GM18907 (cell line): ENCODE data around the gene ZFAND3.
"Not testable (repeated sequence)": the region's sequence is repeated elsewhere in the genome, so short reads cannot be mapped to it uniquely, and the experiment has no call there.

Experiments
- ATAC-seq: cut with Tn5 transposase; IDR thresholded peaks from one replicate; pipeline ENCODE4 v1.9.1; 2021; ENCODE audit warnings: mild to moderate bottlenecking, moderate library complexity; ENCODE audit not compliant: unreplicated experiment

The ZFAND3 gene

DNA sequence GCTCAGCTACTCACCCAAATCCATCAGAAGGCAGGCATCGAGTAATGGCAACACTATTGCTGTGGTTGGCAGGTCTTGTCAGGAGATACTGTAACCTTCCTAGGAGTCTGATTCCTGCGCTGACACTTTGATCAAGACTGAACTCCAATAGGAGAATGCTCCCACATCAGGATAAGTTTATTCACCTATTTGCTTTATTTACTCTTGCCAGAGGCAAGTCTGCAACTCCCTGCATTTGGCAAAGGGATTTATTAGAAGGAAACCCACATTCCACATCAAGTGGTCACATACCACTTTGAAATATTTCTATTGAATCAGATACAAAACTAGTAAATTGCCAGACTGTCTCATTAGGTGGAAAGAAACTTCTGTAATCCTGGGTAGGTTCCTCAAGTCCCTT, 43.5 kb downstream of the ZFAND3 start:
- ATAC-seq: no peak

DNA sequence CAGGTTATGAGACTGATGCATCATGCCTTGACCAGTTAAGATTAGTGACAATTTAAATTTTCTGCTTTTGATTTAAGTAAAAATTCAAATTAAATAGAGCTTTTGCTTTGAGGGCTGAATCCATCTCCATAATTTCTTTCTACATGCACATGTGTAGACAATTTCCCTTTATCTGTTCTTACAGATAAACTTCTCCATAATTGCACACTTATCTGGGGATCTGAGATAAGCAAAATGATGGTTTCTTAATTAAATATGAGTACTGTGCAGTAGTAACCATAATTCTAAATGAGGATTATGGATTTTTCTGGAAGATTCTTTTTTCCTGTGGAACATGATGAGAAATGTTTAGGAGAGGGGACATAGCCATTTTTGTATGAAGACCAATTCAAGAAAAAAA, 44.7 kb downstream of the ZFAND3 start:
- no peak for ATAC-seq

DNA sequence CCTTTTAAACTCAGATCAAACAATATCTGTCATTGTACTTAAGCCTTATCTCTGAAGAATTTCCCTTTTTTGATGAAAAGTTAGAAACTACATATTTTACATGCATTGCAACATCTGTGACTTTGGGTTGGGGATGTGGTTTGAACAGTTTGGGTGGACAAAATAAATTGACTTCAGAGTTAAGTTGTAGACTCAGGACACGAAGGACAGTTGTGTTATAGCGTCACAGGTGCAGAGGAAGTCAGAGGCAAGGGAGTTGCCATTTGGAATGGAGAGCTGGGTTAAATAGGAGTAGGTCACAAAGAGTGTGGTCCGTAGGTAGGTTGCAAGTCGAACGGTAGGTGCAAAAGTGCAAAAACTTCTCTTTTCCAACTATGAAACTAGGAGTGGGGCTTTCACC, 46.0 kb downstream of the ZFAND3 start:
- no peak for ATAC-seq

DNA sequence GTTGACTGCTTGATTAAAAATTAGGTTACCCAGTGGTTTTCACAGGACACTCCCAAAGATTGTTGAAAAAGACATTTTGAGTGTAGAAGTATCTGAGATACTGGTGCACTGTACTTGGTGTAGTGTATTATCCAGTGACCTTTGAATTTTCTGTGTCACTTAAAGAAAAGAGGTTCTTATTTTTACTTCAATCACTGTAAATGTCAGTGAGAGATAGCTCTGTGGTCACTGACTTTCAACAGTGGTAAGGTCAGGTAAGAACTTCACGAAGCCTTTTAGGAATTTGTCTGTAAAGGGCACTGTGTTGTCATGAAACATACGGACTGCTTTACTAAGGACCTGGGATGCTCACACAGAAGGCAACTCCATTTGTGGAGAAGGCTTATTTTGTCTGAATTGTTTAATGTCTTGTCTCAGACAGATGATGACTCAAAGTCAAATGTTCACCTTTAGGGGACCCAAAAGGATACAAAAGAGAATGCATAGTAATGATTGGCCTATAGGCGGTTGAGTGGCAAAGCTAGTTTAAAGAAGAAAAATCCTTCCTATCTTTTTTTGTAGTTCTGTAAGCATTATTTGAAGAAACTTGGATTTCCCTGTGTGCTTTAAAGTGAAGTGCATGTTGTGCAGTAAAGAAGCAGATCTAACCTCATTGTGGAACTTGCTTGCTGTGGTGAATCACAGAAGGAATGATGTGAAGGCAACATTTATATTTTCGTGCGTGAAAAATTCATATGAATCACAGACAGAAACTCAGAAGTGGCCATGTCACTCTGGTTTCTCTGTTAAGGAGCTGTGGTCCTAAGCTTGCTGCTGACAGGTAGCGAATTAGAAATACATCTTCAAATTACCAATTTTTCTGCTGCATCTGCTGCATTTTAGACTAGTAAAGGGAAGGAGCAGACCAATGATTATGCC, 47.3 kb downstream of the ZFAND3 start:
- no peak for ATAC-seq

DNA sequence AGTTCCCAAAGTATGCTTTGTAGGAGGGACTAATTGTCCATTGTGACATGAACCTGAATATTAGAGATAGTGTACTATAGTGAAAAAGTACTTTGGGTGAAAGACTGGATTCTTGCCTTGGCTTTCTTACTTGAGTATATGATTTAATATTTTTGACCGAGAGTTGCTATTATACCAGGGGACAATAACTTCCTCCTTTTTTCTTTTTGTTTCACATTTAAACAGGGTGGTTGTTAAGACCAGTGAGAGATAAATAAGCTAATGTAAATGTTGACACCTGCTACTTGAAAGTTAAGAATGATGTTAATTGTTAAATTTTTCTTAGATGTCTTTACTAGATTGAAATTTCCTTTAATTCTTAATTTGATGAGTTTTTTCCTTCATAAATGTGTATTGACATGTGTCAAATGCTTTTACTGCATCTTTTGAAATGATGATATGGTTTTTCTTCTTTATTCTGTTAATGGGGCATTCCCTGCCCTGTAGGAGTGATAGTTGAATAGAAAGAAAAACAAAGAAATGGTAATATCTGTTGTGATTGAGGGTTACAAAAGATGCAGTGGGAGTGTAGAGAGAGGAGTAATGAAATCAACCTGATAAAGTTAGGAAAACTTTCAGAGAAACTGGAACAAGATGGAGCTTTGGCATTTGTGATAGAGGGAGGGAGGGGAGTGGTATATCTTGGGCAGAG, 48.4 kb downstream of the ZFAND3 start:
- no peak for ATAC-seq

DNA sequence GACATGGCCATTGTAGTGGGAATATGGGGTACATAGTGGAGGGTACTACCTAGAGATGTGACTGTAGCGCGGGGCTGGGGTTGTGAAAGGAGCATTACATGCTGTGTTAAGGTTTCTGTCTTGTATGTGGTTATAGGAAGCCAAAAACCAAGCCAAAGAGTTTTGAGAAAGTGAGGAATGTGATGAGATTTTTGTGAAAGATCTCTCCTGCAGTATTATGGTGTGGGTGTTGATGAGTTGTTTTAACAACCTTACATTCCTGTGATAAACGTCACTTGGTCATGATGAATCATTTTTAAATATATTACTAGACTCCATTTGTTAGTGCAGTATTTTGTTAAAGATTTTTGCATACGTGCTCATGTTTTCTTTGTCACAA, 48.9 kb downstream of the ZFAND3 start:
- ATAC-seq: no peak

DNA sequence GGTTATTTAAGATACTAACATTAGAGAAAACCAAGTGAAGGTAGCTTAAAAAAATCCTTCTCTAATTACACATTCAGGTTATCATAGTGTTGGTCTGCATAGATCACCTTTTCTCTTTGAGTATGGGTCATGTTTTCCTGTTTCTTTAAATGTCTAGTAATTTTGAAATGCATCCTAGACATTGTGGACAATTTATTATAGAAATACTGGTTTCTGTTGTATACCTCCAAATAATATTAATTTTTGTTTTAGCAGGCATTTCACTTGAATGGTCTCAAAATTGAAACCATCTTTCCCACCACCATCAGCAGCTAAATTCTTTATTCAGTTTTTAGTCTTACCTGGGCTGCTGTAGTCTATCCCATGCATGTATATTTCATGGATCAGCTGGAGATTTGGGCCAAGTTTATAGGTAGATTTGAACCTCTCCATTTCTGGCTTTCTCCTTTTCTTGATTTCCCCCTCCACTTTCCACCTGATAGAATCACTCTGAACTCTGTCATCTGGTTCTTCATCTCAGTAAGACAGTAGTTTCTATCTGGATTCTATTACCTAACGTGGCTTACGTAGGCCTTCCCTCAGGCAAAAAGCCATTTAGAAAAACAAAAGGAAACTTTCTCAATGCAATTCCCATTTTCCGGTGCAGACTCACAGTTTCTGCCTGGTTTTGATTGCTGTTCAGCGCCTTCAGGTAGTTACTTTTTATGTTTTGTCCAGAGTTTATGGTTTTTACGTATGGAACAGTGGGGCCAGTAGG, 52.3 kb downstream of the ZFAND3 start:
- no peak for ATAC-seq

DNA sequence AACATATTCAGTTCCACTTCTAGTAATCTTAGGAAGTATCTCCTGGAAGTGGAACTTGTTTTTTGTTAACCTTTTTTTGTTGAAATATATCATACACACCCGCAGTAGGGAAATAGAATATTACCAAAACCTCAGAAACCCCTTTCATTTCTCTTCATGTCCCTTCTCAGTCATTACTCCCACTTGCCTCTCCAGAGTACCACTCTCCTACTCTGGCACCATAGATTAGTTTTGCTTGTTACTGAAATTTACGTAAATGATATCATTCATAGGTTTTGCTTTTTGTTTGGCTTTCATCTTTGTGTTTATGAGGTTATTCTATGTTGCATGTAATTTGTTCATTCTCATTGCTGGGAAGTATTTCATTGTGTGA, 52.8 kb downstream of the ZFAND3 start:
- no peak for ATAC-seq

DNA sequence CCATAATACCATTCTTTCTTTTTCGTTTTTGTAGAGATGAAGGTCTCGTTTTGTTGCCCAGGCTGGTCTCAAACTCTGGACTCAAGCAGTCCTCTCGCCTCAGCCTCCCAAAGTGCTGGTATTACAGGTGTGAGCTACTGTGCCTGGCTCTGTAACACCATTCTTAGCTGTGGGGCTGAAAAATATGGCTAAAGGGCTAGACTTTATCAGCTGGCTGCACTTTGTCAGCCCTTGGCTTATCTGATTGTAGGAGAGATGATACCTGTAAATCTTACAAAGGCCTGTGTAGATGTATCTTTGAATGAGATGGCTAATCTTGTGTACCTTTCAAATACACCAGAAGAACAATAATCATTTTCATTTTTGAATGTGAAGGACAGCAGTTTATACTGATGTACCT, 55.2 kb downstream of the ZFAND3 start:
- ATAC-seq: no peak

DNA sequence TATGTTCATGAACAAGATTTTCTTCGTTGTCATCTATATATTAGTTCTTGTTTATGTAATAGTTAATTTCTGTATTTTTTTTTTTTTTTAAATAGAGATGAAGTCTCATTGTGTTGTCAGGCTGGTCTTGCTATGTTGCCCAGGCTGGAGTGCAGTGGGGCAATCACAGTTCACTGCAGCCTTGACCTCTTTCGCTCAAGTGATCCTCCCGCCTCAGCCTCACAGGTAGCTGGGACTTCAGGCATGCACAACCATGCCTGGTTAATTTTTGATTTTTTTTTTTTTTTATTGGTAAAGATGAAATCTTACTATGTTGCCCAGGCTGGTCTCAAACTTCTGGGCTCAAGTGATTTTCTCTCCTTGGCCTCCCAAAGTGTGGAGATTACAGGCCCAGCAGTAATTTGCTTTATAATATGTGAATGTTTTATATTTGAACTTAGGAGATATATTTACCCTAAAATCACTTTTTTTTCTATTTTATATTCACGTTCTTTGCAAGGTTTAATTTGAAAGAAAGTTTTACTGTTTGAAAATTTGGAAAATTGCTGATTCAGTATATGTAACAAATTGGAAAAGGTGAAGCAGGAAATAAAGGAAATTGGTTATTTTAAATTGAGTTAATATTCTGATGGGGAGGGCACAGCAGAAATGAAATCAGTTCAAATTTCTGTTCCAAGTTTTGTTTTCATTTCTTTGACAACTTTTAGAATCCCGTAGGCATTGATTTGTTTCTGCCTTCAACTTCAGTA, 56.2 kb downstream of the ZFAND3 start:
- ATAC-seq: no peak

DNA sequence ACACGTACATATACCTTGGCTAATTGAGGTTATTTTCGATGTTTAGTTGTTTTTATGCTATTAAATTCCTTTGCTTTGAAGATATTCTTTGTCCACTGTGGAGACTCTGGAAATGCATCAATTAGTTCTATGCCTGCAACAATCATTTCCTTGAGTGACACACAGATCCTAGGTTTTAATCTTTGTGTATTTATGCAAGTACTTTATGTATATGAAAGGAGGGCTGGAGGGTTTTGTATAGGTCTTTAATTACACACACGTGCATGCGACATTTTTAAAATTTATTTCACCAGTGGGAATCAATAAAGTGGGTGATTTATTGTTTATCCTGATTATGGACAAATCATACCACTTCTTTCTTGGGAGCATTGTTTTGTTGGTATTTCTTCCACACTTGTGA, 57.3 kb downstream of the ZFAND3 start:
- ATAC-seq: no peak

DNA sequence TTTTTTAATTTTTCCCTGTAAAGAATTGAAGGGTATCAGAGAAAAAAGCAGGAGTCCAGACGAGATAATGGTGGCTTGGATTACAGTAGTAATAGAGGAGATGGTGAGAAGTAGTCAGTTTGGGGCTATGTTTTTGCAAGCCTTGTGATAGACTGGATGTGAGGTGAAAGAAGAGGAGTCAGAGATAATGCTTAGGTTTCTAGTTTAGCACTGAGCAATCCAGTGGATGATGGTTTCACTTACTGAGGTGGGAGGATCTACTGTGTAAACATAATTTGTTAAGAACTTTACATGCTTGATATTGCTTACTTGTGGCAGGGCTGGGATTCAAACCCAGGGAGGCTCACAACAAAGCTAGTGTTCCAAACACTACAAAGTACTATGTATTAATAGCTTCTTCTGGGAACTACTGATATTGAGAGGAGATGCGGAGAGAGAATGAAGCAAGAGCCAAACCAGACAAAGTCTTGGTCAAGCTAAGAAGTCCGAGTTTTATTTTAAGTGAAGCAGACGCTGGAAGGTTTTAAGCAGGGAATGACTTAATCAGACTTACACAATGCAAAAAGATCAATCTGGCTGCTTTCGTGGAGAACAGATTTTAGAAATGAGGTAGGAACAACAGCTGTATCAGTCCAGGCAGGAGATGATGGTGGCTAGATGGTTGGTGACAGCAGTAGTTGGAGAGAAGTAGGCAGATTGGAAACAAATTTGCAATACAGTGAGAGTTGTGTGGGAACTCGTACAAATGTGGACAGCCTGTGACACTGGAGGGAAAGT, 58.0 kb downstream of the ZFAND3 start:
- ATAC-seq: no peak

DNA sequence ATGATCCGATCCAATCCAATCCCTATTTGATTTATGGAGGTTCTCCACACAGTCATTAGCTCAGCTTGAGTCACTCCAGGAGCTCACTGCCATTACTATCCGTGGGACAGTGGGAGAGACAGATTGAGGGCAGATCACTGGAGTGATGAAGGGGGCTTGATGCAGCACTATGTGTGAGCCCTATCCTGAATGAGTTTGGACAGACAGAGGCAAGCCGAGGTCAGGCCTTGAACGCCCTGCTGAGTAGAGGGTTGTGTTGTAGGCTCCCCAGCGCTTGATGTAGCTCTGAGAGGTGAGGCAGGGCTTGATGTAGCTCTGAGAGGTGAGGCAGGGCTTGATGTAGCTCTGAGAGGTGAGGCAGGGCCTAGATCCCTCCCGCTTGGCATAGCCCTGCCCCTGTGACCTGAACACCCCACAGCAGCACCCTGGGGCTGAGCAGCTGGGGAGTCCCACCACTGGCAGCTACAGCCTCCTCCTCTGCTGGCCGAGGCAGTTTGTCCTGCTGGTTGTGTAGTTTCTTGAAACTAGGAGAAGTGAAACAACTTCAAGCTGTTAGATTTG, 58.7 kb downstream of the ZFAND3 start:
- ATAC-seq: no peak

DNA sequence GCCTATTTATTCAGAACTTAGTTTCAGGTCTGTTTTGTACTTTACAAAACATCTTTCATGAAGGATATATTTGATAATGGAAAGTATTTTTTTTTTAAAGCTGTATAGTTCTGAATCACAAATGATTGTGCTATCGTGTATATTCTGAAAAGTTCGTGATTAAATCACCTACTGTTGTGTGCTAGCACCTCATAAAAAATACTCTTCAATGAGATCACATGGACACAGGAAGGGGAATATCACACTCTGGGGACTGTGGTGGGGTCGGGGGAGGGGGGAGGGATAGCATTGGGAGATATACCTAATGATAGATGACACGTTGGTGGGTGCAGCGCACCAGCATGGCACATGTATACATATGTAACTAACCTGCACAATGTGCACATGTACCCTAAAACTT, 61.1 kb downstream of the ZFAND3 start:
- not testable (repeated sequence) for ATAC-seq

DNA sequence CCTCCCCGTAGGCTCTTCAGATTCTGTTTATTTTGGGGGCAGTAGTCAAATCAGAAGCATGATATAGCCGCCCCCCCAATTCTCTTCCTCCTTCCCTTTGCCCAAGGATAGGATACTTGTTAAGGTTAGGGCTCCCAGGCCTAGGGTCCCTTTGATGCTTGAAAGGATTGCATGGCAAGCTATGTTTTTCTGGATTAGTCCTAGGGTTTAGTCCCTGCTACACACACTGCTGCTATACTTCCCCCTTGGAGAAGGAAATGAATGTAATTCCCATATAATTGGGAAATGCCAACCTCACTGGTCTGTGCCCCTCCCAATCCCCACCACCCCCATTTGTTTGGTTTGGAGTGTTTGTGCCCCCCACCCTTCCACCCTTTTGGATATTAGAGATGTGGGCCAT, 62.8 kb downstream of the ZFAND3 start:
- no peak for ATAC-seq

DNA sequence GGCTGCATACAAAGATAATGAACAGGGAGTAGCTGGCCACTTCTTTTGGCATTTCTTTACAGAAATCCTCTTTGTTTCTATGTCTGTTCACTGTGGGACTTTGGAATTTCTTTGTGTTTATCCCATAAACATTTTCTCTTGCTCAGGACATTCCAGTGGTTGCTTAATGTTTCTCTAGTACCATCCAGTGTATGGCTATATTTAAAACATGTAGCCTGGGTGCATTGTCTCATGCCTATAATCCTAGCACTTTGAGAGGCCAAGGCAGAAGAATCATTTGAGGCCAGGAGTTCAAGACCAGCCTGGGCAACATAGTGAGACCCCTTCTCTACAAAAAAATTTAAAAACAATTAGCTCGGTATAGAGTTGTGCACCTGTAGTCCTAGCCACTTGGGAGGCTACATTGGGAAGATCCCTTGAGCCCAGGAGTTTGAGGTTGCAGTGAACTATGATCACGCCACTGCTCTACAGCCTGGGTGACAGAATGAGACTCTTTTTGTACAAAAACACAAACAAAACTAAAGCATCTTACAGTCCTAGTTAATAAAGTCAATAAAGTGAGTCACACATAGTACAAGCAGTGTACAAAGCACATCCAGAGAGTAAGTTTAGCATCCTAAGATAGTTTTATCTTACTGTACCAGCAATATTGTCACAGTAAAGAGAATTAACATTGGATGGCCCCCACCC, 63.3 kb downstream of the ZFAND3 start:
- ATAC-seq: no peak

DNA sequence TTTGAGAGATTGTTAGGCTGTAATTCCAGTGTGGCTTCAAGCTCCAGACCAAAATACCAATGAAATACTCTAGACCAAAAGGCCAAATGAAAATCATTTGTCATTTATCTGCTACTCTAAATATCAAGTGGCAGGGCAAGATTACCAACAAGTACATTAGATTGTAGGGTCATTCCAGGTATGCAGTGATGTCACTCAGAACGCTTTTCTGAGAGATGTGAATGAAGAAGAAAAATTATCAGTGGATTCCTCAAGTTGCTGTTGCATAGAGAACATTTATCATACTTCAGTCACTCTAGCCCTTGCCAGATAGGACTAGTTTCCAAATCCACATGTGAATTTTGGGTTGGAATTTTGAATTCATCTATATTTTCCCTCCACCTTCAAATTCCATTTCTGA, 65.0 kb downstream of the ZFAND3 start:
- ATAC-seq: no peak

DNA sequence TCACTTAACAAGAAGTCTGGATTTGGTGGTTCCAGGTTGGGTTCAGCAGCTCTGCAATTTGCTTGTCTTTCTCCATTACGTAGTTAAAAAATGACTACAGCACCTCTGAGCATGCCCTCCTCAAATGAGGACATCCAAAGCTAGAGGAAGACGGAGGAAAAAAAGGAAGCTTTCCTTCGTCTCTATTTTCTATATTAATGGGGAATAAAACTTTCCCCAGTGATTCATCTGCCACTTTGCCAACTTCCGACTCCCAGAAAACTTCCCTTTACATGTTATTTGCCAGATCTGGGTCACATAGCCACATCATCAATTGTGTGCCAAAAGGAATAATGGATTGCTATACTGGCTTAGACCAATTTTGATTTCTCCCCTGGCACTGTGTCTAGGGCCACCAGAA, 69.5 kb downstream of the ZFAND3 start:
- ATAC-seq: no peak

DNA sequence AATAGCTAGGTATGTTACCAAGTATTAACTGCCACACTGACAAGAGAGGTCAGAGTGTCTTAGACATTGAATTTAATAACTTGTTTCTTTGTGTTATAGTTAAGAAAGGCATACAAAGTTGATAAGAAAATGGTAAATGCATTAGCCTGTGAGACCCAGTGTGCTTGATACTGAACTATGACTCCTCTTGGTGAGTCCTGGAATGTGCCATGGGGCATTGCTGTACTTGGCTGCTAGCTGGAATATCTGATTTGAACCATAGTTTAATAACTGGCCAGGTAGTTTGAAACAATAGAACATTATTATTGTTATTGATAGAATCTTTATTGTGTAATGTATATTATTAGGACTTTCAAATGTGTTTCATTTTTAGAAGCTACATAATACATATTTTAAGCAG, 70.0 kb downstream of the ZFAND3 start:
- ATAC-seq: no peak
